GM21825 (cell line): Measurements from ENCODE around the gene TTC39B.

Source experiments
- ATAC-seq: cut with Tn5 transposase; IDR thresholded peaks from one replicate; pipeline ENCODE4 v1.9.1; 2021; ENCODE audit warnings: mild to moderate bottlenecking, moderate library complexity; ENCODE audit not compliant: unreplicated experiment

Gene TTC39B

GRCh38 chr9:15137658-15138356, 169.2 kb downstream of the TTC39B start:
- ATAC-seq, result no peak

GRCh38 chr9:15137089-15137488, 169.9 kb downstream of the TTC39B start:
- ATAC-seq, result no peak

GRCh38 chr9:15136646-15137045, 170.4 kb downstream of the TTC39B start:
- no peak for ATAC-seq

- ATAC-seq, result peak; percentile 88
Measured at GRCh38 chr9:15135164-15135792, 171.7 kb downstream of the TTC39B start.

GRCh38 chr9:15133488-15133887, 173.5 kb downstream of the TTC39B start:
- no peak for ATAC-seq

- ATAC-seq, result no peak
Measured at GRCh38 chr9:15132091-15132490, 174.9 kb downstream of the TTC39B start.

GRCh38 chr9:15131094-15131493, 175.9 kb downstream of the TTC39B start:
- no peak for ATAC-seq

GRCh38 chr9:15127831-15128230, 179.2 kb downstream of the TTC39B start:
- ATAC-seq, result no peak

- no peak for ATAC-seq
Measured at GRCh38 chr9:15121630-15122029, 185.4 kb downstream of the TTC39B start.

- ATAC-seq, result no peak
Measured at GRCh38 chr9:15116130-15116580, 190.9 kb downstream of the TTC39B start.

GRCh38 chr9:15115702-15116101, 191.3 kb downstream of the TTC39B start:
- ATAC-seq, result no peak

- no peak for ATAC-seq
Measured at GRCh38 chr9:15115041-15115440, 192.0 kb downstream of the TTC39B start.
